ENCODE data around the gene TBC1D10B. TPM values are rescaled to one million over a fixed set of nuclear protein-coding genes. Genes with fewer than 3 reads are reported as not detected.

Gene TBC1D10B
- total RNA-seq, 1 experiment from 2014 or later, result 36.0 TPM

DNA sequence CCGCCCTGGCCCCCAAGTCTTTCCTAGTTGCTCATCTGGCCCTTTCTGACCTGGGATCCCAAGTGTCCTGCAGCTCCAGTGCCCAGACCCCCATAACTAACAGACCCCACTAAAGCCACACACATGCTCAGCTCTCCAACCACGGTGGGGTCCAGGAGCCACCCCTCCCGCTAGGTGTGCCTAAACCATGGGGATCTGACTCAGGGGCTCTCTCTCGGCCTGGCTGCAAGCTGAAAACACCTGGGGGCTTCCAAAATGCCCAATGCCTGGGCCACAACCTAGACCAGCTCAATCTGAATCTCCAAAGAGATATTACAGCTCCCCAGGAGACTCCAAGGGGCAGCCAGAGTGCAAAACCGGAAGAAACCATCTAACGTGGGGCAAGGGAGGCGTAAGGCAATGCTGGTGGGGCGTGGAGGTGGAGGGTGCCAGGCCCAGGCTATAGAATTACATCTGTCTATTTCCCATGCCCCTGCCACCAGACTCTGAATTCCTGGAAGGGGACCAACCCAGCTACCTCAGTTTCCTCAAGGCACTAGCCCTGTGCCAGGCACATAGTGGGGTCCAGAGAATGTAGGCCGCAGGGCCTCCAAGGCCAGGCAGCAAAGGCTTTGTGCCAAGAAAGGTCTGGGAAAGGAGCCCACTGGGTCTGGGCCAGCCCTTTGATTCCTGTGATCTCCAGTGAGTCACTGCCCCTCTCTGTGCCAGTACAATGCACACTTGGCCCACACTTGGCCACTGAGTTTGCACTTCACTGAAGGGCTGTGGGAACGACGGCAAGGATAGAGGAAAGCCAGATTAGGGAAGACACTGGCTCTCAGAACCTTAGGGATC is 18.5 kb downstream of the TBC1D10B start:
- Histone ChIP-seq H3K4me1 (ENCODE audit: insufficient read depth, low read length) (peaks cover 33% of the 10 kb centered on the region), H3F3A (ENCODE audit: low read length, unreplicated experiment) (no peaks in the 10 kb centered on the region), H3K4me2 (ENCODE audit: low read length) (peak overlapping the region; percentile 64), H2AFZ (ENCODE audit: low read length) (no peak overlapping the region), H3K36me3 (ENCODE audit: low read depth, low read length) (peaks cover 10% of the 10 kb centered on the region; the same call in 1 of the 2 replicates), H3K79me2 (ENCODE audit: low read length) (peaks cover 20% of the 10 kb centered on the region), H3K9me2 (replicated peaks; ENCODE audit: low read length) (no peaks in the 10 kb centered on the region), H3K9ac (ENCODE audit: low read length) (peak overlapping the region; percentile 27; the same call in 1 of the 2 replicates), H3K27ac (ENCODE audit: low read length) (peak overlapping the region; percentile 83), H3K27me3 (ENCODE audit: low read length) (no peaks in the 10 kb centered on the region), H3K4me3 (ENCODE audit: low read length) (no peak overlapping the region), H4K20me1 (ENCODE audit: low read length) (peaks cover 13% of the 10 kb centered on the region), H3K9me3 (ENCODE audit: low read length) (no peaks in the 10 kb centered on the region)
- TF ChIP-seq EZH2 (IDR thresholded peaks at IDR 0.05; ENCODE audit: low read length, unreplicated experiment), result no peak
- peak; percentile 88 for DNase-seq
- intact Hi-C loops (cut with micrococcal nuclease), result no loop called here
- BruUV-seq (replicated peaks), result no TSS peak
- ATAC-seq, result peak; percentile 65
- CTCF ChIA-PET, result no interaction called here
- POLR2A ChIA-PET (ENCODE audit: unreplicated experiment), result no interaction called here

DNA sequence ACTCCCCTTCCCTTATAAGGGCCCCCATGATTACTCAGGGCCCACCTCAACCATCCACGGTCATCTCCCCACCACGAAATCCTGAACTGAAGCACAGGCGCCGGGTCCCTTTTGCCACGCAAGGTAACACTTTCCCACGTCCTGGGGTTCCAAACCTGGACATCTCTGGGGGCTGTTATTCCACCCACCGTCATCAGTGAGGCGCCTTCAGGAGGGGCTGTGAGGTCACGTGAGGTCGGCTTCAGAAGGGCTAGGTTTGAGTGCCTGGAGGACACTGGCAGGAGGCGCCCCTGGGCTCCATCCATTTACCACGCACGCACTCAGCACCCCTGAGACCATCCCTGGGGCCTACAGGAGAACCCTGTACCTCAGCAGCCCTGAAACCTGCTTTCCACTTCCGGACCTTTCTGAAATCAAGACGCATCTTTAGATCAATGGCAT is 19.3 kb downstream of the TBC1D10B start:
- ATAC-seq (no peak), DNase-seq (no peak)
- Histone ChIP-seq H3K9me3 (ENCODE audit: low read length) (no peaks in the 10 kb centered on the region), H4K20me1 (ENCODE audit: low read length) (peaks cover 13% of the 10 kb centered on the region), H3K27ac (ENCODE audit: low read length) (no peak overlapping the region), H3K27me3 (ENCODE audit: low read length) (no peaks in the 10 kb centered on the region), H3K9me2 (replicated peaks; ENCODE audit: low read length) (no peaks in the 10 kb centered on the region), H3K9ac (ENCODE audit: low read length) (no peak overlapping the region), H3K36me3 (ENCODE audit: low read depth, low read length) (peaks cover 10% of the 10 kb centered on the region; the same call in 1 of the 2 replicates), H2AFZ (ENCODE audit: low read length) (no peak overlapping the region), H3K4me1 (ENCODE audit: insufficient read depth, low read length) (peaks cover 32% of the 10 kb centered on the region), H3K4me3 (ENCODE audit: low read length) (no peak overlapping the region), H3K4me2 (ENCODE audit: low read length) (no peak overlapping the region), H3K79me2 (ENCODE audit: low read length) (peaks cover 20% of the 10 kb centered on the region), H3F3A (ENCODE audit: low read length, unreplicated experiment) (no peaks in the 10 kb centered on the region)
- POLR2A ChIA-PET (ENCODE audit: unreplicated experiment), result no interaction called here
- no peak for TF ChIP-seq EZH2phosphoT487 (IDR thresholded peaks at IDR 0.05; ENCODE audit: borderline replicate concordance, low read length)
- TF ChIP-seq EZH2 (IDR thresholded peaks at IDR 0.05; ENCODE audit: low read length, unreplicated experiment), result no peak
- TF ChIP-seq, protein P1, sequence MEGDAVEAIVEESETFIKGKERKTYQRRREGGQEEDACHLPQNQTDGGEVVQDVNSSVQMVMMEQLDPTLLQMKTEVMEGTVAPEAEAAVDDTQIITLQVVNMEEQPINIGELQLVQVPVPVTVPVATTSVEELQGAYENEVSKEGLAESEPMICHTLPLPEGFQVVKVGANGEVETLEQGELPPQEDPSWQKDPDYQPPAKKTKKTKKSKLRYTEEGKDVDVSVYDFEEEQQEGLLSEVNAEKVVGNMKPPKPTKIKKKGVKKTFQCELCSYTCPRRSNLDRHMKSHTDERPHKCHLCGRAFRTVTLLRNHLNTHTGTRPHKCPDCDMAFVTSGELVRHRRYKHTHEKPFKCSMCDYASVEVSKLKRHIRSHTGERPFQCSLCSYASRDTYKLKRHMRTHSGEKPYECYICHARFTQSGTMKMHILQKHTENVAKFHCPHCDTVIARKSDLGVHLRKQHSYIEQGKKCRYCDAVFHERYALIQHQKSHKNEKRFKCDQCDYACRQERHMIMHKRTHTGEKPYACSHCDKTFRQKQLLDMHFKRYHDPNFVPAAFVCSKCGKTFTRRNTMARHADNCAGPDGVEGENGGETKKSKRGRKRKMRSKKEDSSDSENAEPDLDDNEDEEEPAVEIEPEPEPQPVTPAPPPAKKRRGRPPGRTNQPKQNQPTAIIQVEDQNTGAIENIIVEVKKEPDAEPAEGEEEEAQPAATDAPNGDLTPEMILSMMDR (conservative IDR thresholded peaks at IDR 0.05; ENCODE audit: low read depth, low read length), result no peak
- intact Hi-C loops (cut with micrococcal nuclease), result no loop called here
- no TSS peak for BruUV-seq (replicated peaks)
- CTCF ChIA-PET, result no interaction called here

DNA sequence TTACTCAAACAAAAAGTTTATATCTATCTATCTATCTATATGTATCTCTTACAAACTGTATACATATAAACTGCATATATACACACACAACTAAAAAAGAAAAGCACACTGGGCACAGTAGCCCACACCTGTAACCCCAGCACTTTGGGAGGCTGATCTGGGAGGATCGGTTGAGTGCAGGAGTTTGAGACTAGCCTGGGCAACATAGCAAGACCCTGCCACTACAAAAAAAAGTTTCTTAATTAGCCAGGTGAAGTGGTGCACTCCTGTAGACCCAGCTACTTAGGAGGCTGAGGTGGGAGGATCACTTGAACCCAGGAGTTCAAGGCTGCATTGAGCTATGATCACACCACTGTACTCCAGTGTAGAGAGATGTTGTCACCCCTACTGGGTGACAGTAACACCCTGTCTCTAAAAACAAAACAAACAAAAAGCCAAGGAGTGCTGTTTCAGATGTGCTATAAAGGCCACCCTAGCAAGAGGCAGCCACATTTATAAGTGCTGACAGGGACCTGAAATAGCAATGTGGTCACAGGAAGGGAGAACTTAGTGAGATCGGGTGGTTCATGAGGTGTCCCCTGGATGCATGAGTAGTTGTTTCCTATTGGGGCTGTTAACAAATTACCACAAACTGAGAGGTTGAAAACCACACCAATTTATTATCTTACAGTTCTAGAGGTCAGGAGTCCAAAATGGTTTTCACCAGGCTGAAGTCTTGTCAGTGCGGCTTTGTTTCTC is 20.0 kb downstream of the TBC1D10B start:
- H2AFZ ChIP-seq (ENCODE audit: low read length), result no peak overlapping the region
- H3F3A ChIP-seq (ENCODE audit: low read length, unreplicated experiment), result no peaks in the 10 kb centered on the region
- intact Hi-C loops (cut with micrococcal nuclease), result no loop called here
- H3K9me3 ChIP-seq (ENCODE audit: low read length), result no peaks in the 10 kb centered on the region
- H3K9ac ChIP-seq (ENCODE audit: low read length), result no peak overlapping the region
- CTCF ChIA-PET, result no interaction called here
- TF ChIP-seq EZH2phosphoT487 (IDR thresholded peaks at IDR 0.05; ENCODE audit: borderline replicate concordance, low read length), result no peak
- TF ChIP-seq EZH2 (IDR thresholded peaks at IDR 0.05; ENCODE audit: low read length, unreplicated experiment), result no peak
- TF ChIP-seq, protein P1 (conservative IDR thresholded peaks at IDR 0.05; ENCODE audit: low read depth, low read length), result no peak
- no peak for ATAC-seq
- no peak overlapping the region for H3K4me2 ChIP-seq (ENCODE audit: low read length)
- H4K20me1 ChIP-seq (ENCODE audit: low read length), result peaks cover 13% of the 10 kb centered on the region
- H3K36me3 ChIP-seq (ENCODE audit: low read depth, low read length), result peaks cover 10% of the 10 kb centered on the region; the same call in 1 of the 2 replicates
- no TSS peak for BruUV-seq (replicated peaks)
- DNase-seq, result no peak
- H3K27me3 ChIP-seq (ENCODE audit: low read length), result no peaks in the 10 kb centered on the region
- H3K27ac ChIP-seq (ENCODE audit: low read length), result no peak overlapping the region
- no peaks in the 10 kb centered on the region for H3K9me2 ChIP-seq (replicated peaks; ENCODE audit: low read length)
- POLR2A ChIA-PET (ENCODE audit: unreplicated experiment), result no interaction called here
- H3K4me1 ChIP-seq (ENCODE audit: insufficient read depth, low read length), result peaks cover 25% of the 10 kb centered on the region
- H3K4me3 ChIP-seq (ENCODE audit: low read length), result no peak overlapping the region
- peaks cover 20% of the 10 kb centered on the region for H3K79me2 ChIP-seq (ENCODE audit: low read length)

Measured in PC-3 (cell line).